ENCODE data around the gene TNFRSF9.

- TF ChIP-seq CTCF (IDR thresholded peaks at IDR 0.05; ENCODE audit: low read length) (no peak), EZH2 (IDR thresholded peaks at IDR 0.05; ENCODE audit: borderline replicate concordance, low read length) (no peak)
Observed at GRCh38 chr1:7970246-7970645, 29.6 kb upstream of the TNFRSF9 start.
